Uterus (tissue), 2 donors: ENCODE results near the gene ZNF544.

Source experiments
- POLR2A ChIP-seq, 2 donors: fragments of 450-650 bp; IDR thresholded peaks; one replicate each; pipeline ENCODE4 v1.6.1; 2016; ENCODE audit warnings: antibody characterized with exemption in 2 of 2, mild to moderate bottlenecking in 1 of 2, moderate library complexity in 1 of 2
- TF ChIP-seq, protein P1 (sequence below), 4 experiments: fragments of 200-600 bp in 2 of 4; fragments of 450-650 bp in 2 of 4; sonication (generic) in 2 of 4; IDR thresholded peaks; one replicate each; pipeline ENCODE4 v1.5.1; 2016 to 2019; ENCODE audit warnings: antibody characterized with exemption in 4 of 4, mild to moderate bottlenecking in 2 of 4, moderate library complexity in 1 of 4

DNA sequence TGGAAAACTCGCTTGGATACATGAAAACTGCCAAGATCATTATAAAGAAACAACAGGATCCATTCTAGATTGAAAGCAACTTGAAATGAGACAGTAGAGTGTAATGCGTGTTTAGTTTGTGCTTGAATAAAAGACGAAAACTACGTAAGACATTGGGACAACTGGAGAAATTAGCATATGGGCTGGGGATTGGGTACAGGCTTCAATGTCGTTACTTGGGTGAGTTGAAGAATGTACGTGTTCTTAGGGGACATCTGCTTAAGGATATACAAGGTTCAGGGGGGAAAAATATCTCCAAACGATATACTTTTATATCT lies 76.0 kb downstream of the ZNF544 start:
- TF ChIP-seq, protein P1, sequence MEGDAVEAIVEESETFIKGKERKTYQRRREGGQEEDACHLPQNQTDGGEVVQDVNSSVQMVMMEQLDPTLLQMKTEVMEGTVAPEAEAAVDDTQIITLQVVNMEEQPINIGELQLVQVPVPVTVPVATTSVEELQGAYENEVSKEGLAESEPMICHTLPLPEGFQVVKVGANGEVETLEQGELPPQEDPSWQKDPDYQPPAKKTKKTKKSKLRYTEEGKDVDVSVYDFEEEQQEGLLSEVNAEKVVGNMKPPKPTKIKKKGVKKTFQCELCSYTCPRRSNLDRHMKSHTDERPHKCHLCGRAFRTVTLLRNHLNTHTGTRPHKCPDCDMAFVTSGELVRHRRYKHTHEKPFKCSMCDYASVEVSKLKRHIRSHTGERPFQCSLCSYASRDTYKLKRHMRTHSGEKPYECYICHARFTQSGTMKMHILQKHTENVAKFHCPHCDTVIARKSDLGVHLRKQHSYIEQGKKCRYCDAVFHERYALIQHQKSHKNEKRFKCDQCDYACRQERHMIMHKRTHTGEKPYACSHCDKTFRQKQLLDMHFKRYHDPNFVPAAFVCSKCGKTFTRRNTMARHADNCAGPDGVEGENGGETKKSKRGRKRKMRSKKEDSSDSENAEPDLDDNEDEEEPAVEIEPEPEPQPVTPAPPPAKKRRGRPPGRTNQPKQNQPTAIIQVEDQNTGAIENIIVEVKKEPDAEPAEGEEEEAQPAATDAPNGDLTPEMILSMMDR (IDR thresholded peaks at IDR 0.05), result no peak
- no peak for TF ChIP-seq POLR2A (IDR thresholded peaks at IDR 0.05)
